Astrocyte (in vitro differentiated cells and primary cell): ENCODE data around the gene WDR43.

ENCODE experiments used
- CTCF ChIP-seq: IDR thresholded peaks from 2 replicates; pipeline ENCODE4 v1.5.1; 2011; ENCODE audit warnings: low read depth, mild to moderate bottlenecking, inconsistent platforms, low read length, moderate library complexity; ENCODE audit not compliant: insufficient read depth
- EZH2 ChIP-seq: IDR thresholded peaks from 2 replicates; pipeline ENCODE4 v1.6.1; 2012; ENCODE audit warnings: mild to moderate bottlenecking, low read length, inconsistent platforms; ENCODE audit not compliant: insufficient read depth

DNA sequence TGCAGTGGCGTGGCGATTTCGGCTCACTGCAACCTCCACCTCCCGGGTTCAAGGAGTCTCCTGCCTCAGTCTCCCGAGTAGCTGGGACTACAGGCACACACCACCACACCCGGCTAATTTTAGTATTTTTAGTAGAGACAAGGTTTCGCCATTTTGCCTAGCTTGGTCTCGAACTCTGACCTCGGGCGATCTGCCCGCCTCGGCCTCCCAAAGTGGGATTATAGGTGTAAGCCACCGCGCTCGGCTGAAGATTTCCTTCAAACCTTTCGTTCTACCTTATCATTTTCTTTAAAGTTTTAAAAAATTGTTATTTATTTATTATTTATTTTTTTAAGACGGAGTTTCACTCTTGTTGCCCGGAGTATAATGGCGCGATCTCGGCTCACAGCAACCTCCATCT, 979 bp upstream of the WDR43 start:
- TF ChIP-seq CTCF (no peak), EZH2 (no peak)
